GM21737 (cell line): Measurements from ENCODE around the gene CLEC10A.

Experiments
- ATAC-seq: cut with Tn5 transposase; IDR thresholded peaks from one replicate; pipeline ENCODE4 v1.9.1; 2021; ENCODE audit warnings: mild to moderate bottlenecking, moderate library complexity; ENCODE audit not compliant: unreplicated experiment

Gene CLEC10A

GRCh38 chr17:7042501-7043181, 37.4 kb downstream of the CLEC10A start:
- no peak for ATAC-seq

- no peak for ATAC-seq
Observed at GRCh38 chr17:7041607-7042500, 38.2 kb downstream of the CLEC10A start.

GRCh38 chr17:7039832-7040231, 40.2 kb downstream of the CLEC10A start:
- ATAC-seq = no peak

- ATAC-seq = no peak
Observed at GRCh38 chr17:7038025-7038862, 41.8 kb downstream of the CLEC10A start.

GRCh38 chr17:7035591-7036368, 44.3 kb downstream of the CLEC10A start, which contains the start of gene SLC16A13:
SLC16A13 (plus strand) TSS chr17:7036015; CDS start chr17:7036383, 368 bp downstream.
- ATAC-seq = peak; percentile 90

GRCh38 chr17:7034955-7035590, 45.0 kb downstream of the CLEC10A start:
- ATAC-seq = no peak

GRCh38 chr17:7029659-7030058, 50.4 kb downstream of the CLEC10A start:
- ATAC-seq = no peak

GRCh38 chr17:7029096-7029495, 51.0 kb downstream of the CLEC10A start:
- no peak for ATAC-seq

GRCh38 chr17:7027335-7027734, 52.7 kb downstream of the CLEC10A start:
- no peak for ATAC-seq

- ATAC-seq = no peak
Observed at GRCh38 chr17:7026471-7027115, 53.5 kb downstream of the CLEC10A start.

GRCh38 chr17:7025245-7025644, 54.8 kb downstream of the CLEC10A start:
- no peak for ATAC-seq
